Progenitor cell of endocrine pancreas (in vitro differentiated cells): ENCODE results near the gene VRTN. TPM values are rescaled to one million over a fixed set of nuclear protein-coding genes. Genes with fewer than 3 reads are reported as not detected.
"Not testable (repeated sequence)": the region's sequence is repeated elsewhere in the genome, so short reads cannot be mapped to it uniquely, and the experiment has no call there.

Source experiments
- DNase-seq: peaks from one replicate; pipeline ENCODE4 v3.0.0; 2021; ENCODE audit warnings: low spot score; ENCODE audit not compliant: unreplicated experiment
- H3K27ac Mint-ChIP-seq: 2 replicates; pipeline ENCODE4 v1.8.0; 2021; ENCODE audit warnings: mild to moderate bottlenecking, moderate library complexity, mixed read lengths
- H3K27me3 Mint-ChIP-seq: 2 replicates; pipeline ENCODE4 v1.8.0; 2021; ENCODE audit warnings: mixed read lengths
- H3K36me3 Mint-ChIP-seq: 2 replicates; pipeline ENCODE4 v1.8.0; 2022; ENCODE audit warnings: mixed read lengths; ENCODE audit not compliant: insufficient read depth
- H3K4me1 Mint-ChIP-seq: 2 replicates; pipeline ENCODE4 v1.8.0; 2021; ENCODE audit warnings: low read depth, mixed read lengths
- H3K4me3 Mint-ChIP-seq: 2 replicates; pipeline ENCODE4 v1.8.0; 2021; ENCODE audit warnings: low read depth, mild to moderate bottlenecking, moderate library complexity, mixed read lengths
- H3K9me3 Mint-ChIP-seq: 2 replicates; pipeline ENCODE4 v1.8.0; 2021; ENCODE audit warnings: low read depth, mixed read lengths
- total RNA-seq: library from RNA; stranded (reverse); gene quantifications from 2 replicates; pipeline ENCODE4 v1.2.1, GENCODE V29; 2021
- TF ChIP-seq, protein P1 (sequence below): fragments of 200-600 bp; sonication (generic); IDR thresholded peaks from one replicate; pipeline ENCODE4 v1.5.0; 2021; ENCODE audit warnings: antibody characterized with exemption, mild to moderate bottlenecking; ENCODE audit not compliant: unreplicated experiment

VRTN gene
- total RNA-seq, 1 donor from 2014 or later: 1.5 TPM

DNA sequence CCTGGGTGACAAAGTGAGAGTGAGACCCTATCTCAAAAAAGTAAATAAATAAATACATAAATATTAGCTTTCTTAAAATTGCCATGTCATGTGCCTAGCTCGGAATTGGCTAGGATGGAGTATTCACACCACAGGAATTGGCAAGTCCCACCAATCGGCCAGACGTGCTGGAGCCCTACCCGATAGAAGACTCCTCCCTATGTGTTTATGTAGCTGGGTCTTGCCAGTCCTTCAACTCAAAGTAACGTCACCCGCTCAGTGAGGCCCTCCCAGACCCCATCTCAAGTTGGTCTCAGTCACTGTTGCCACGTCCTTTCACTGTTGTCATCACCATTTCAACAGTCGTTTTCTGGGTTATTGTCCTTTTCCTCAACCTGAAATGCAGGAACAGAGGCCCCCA is 20.2 kb downstream of the VRTN start:
- Mint-ChIP-seq H3K4me1 (no peaks in the 10 kb centered on the region), H3K27me3 (no peaks in the 10 kb centered on the region), H3K27ac (peak overlapping the region; percentile 40), H3K4me3 (no peak overlapping the region), H3K36me3 (no peaks in the 10 kb centered on the region), H3K9me3 (no peaks in the 10 kb centered on the region)
- DNase-seq: no peak
- TF ChIP-seq, protein P1, sequence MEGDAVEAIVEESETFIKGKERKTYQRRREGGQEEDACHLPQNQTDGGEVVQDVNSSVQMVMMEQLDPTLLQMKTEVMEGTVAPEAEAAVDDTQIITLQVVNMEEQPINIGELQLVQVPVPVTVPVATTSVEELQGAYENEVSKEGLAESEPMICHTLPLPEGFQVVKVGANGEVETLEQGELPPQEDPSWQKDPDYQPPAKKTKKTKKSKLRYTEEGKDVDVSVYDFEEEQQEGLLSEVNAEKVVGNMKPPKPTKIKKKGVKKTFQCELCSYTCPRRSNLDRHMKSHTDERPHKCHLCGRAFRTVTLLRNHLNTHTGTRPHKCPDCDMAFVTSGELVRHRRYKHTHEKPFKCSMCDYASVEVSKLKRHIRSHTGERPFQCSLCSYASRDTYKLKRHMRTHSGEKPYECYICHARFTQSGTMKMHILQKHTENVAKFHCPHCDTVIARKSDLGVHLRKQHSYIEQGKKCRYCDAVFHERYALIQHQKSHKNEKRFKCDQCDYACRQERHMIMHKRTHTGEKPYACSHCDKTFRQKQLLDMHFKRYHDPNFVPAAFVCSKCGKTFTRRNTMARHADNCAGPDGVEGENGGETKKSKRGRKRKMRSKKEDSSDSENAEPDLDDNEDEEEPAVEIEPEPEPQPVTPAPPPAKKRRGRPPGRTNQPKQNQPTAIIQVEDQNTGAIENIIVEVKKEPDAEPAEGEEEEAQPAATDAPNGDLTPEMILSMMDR: no peak

DNA sequence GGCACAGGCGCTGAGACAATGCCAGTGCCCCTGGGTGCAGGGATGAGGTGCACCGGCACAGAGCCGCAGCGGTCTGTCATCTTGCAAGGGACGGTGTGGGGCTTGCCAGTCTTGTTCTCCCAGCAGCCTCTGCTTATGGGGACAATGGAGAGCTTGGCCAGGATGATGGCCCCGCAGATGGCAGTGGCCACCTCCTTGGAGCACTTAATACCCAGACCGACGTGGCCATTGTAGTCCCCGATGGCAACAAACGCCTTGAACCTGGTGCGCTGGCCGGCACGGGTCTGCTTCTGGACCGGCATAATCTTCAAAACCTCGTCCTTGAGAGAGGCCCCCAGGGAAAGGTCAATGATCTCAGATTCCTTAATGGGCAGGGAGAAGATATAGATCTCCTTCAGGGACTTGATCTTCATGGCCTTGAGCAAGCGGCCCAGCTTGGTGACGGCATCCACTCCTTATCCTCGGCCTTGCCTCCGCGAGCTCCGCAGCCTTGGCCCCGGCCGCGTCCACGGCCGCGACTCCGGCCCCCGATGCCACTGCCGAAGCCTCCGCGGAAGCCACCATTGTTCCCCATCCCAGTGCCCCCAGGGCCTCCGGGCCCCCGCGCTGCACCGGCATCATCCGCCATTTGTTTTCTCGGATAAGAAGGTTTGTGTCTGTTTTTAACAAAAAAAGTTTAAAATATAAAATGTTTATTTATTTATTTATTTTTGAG is 29.9 kb downstream of the VRTN start:
- peaks cover 3% of the 10 kb centered on the region for H3K9me3 Mint-ChIP-seq
- no peak for DNase-seq
- no peaks in the 10 kb centered on the region for H3K4me1 Mint-ChIP-seq
- H3K27me3 Mint-ChIP-seq: no peaks in the 10 kb centered on the region
- no peak overlapping the region for H3K27ac Mint-ChIP-seq
- no peaks in the 10 kb centered on the region for H3K36me3 Mint-ChIP-seq
- TF ChIP-seq, protein P1: no peak
- H3K4me3 Mint-ChIP-seq: no peak overlapping the region

DNA sequence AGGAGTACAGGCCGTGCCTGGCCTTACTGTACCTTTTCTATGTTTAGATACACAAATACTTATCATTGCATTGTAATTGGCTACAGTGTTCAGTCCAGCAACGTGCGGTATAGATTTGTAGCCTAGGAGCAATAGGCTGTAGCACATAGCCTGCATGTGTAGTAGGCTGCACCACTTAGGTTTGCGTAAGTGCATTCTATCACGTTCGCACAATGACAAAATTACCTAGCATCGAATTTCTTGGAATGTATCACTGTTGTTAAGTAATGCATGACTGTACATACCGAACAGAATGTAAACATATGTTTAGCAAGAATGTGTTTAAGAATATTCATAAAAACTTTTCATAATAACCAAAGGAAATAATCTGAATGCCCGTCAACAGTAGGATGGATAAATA is 31.9 kb downstream of the VRTN start:
- Mint-ChIP-seq H3K9me3 (peaks cover 3% of the 10 kb centered on the region), H3K27me3 (no peaks in the 10 kb centered on the region), H3K36me3 (no peaks in the 10 kb centered on the region), H3K4me3 (no peak overlapping the region), H3K4me1 (no peaks in the 10 kb centered on the region), H3K27ac (no peak overlapping the region)
- TF ChIP-seq, protein P1: no peak
- DNase-seq: no peak

DNA sequence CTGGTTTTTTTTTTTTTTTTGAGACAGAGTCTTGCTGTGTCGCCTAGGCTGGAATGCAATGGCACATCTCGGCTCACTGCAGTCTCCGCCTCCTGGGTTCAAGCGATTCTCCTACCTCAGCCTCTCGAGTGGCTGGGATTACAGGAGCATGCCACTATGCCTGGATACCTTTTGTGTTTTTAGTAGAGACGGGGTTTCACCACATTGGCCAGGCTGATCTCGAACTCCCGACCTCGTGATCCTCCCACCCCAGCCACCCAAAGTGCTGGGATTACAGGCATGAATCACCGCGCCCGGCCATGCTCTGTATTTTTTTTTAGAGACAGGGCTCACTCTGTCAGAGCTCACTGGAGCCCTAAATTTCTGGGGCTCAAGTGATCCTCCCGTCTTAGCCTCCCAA is 32.6 kb downstream of the VRTN start:
- Mint-ChIP-seq H3K9me3 (peaks cover 3% of the 10 kb centered on the region), H3K36me3 (no peaks in the 10 kb centered on the region), H3K4me3 (no peak overlapping the region), H3K27ac (no peak overlapping the region), H3K27me3 (no peaks in the 10 kb centered on the region), H3K4me1 (no peaks in the 10 kb centered on the region)
- TF ChIP-seq, protein P1: no peak
- no peak for DNase-seq

DNA sequence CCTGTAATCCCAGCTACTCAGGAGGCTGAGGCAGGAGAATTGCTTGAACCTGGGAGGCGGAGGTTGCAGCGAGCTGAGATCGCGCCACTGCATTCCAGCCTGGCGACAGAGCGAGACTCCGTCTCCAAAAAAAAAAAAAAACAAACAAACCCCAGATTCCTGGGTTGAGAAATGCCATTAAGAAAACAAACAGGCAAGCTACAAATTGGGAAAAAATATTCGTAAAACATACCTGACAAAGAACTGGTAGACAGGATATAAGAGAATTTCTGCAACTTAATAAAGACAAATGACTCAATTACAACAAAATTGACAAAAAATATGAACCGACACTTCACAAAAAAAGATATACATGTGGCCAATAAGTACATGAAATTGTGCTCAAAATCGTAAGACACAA is 33.3 kb downstream of the VRTN start:
- H3K27me3 Mint-ChIP-seq, H3K9me3 Mint-ChIP-seq, H3K27ac Mint-ChIP-seq, DNase-seq, H3K36me3 Mint-ChIP-seq, H3K4me1 Mint-ChIP-seq, H3K4me3 Mint-ChIP-seq: not testable (repeated sequence)

DNA sequence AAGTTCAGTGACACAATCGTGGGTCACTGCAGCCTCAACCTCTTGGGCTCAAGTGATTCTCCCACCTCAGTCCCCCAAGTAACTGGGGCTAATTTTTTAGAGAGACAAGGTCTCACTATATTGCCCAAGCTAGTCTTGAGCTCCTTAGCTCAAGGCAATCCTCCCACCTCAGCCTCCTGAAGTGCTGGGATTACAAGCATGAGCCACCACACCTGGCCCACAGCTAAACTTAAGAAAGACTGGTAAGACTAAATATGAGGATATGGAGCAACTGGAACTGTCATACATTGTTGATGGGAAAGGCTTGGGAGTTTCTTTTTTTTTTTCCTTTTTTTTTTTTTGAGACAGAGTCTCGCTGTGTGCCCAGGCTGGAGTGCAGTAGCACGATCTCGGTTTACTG is 34.0 kb downstream of the VRTN start:
- Mint-ChIP-seq H3K4me3 (no peak overlapping the region), H3K36me3 (no peaks in the 10 kb centered on the region), H3K9me3 (no peaks in the 10 kb centered on the region), H3K4me1 (no peaks in the 10 kb centered on the region), H3K27ac (no peak overlapping the region), H3K27me3 (no peaks in the 10 kb centered on the region)
- TF ChIP-seq, protein P1: no peak
- DNase-seq: no peak
